HG02623 (cell line): ENCODE measurements around the gene MYO5B.
"Not testable (repeated sequence)": the region's sequence is repeated elsewhere in the genome, so short reads cannot be mapped to it uniquely, and the experiment has no call there.

Experiments used
- ATAC-seq: cut with Tn5 transposase; IDR thresholded peaks from one replicate; pipeline ENCODE4 v1.9.1; 2021; ENCODE audit warnings: moderate library complexity; ENCODE audit not compliant: unreplicated experiment

The MYO5B gene

GRCh38 chr18:49813069-49813318 lies 382.0 kb downstream of the MYO5B start:
- ATAC-seq = peak; percentile 20

- no peak for ATAC-seq
Observed at GRCh38 chr18:49812286-49813068, 382.5 kb downstream of the MYO5B start.

GRCh38 chr18:49811151-49811938 lies 383.6 kb downstream of the MYO5B start:
- no peak for ATAC-seq

GRCh38 chr18:49808553-49809191 lies 386.3 kb downstream of the MYO5B start:
- not testable (repeated sequence) for ATAC-seq

GRCh38 chr18:49804096-49804495 lies 390.9 kb downstream of the MYO5B start:
- ATAC-seq = no peak

GRCh38 chr18:49802623-49803022 lies 392.3 kb downstream of the MYO5B start:
- no peak for ATAC-seq

- ATAC-seq = not testable (repeated sequence)
Observed at GRCh38 chr18:49800491-49800890, 394.5 kb downstream of the MYO5B start.

- ATAC-seq = not testable (repeated sequence)
Observed at GRCh38 chr18:49799806-49800205, 395.1 kb downstream of the MYO5B start.

GRCh38 chr18:49798001-49798400 lies 396.9 kb downstream of the MYO5B start:
- no peak for ATAC-seq

- ATAC-seq = no peak
Observed at GRCh38 chr18:49795612-49796552, 399.1 kb downstream of the MYO5B start.

- ATAC-seq = no peak
Observed at GRCh38 chr18:49794743-49795142, 400.2 kb downstream of the MYO5B start.

GRCh38 chr18:49789560-49790134 lies 405.3 kb downstream of the MYO5B start:
- not testable (repeated sequence) for ATAC-seq

- ATAC-seq = peak; percentile 58
Observed at GRCh38 chr18:49788327-49788898, 406.5 kb downstream of the MYO5B start.

GRCh38 chr18:49786019-49786720 lies 408.8 kb downstream of the MYO5B start:
- ATAC-seq = no peak

- ATAC-seq = no peak
Observed at GRCh38 chr18:49784427-49785185, 410.3 kb downstream of the MYO5B start.

- ATAC-seq = not testable (repeated sequence)
Observed at GRCh38 chr18:49783631-49784030, 411.3 kb downstream of the MYO5B start.

- ATAC-seq = no peak
Observed at GRCh38 chr18:49778826-49779465, 416.0 kb downstream of the MYO5B start.
